Loucy (cell line): ENCODE results near the gene CFAP58.

Source experiments
- CTCF ChIP-seq: fragments of 200-600 bp; sonication (generic); conservative IDR thresholded peaks from 2 replicates; pipeline ENCODE4 v1.5.1; 2014; ENCODE audit warnings: mild to moderate bottlenecking, antibody characterized with exemption, low read length
- EZH2phosphoT487 ChIP-seq: fragments of 200-600 bp; IDR thresholded peaks from 2 replicates; pipeline ENCODE4 v1.6.1; 2018; ENCODE audit warnings: antibody characterized with exemption, mild to moderate bottlenecking, moderate library complexity, borderline replicate concordance

- TF ChIP-seq CTCF (no peak), EZH2phosphoT487 (no peak)
These were observed 33.7 kb downstream of the CFAP58 start for GRCh38 chr10:104387130-104387888.
